Psoas muscle (tissue), 8 donors: Measurements from ENCODE around the gene RBM22. TPM values are rescaled to one million over a fixed set of nuclear protein-coding genes. Genes with fewer than 3 reads are reported as not detected.

Source experiments
- ATAC-seq, 4 donors: fragments of 200-7000 bp; cut with Tn5 transposase; one replicate each; pipeline ENCODE4 v1.9.1; 2020; ENCODE audit warnings: moderate library complexity in 3 of 4, mild to moderate bottlenecking in 2 of 4
- DNase-seq, 2 donors: peaks; one replicate each; pipeline ENCODE4 v3.0.0-alpha.2; 2020
- H3K27ac ChIP-seq: fragments of 200-600 bp; one replicate; pipeline ENCODE4 v1.8.0; 2022
- H3K27me3 ChIP-seq, 3 donors: fragments of 200-600 bp in 1 of 3; one replicate each; pipeline versions ENCODE4 v1.6.1 to v1.8.0; 2013 to 2022; ENCODE audit warnings: low read length in 2 of 3, mild to moderate bottlenecking in 2 of 3, moderate library complexity in 1 of 3; ENCODE audit not compliant: insufficient read depth in 3 of 3
- H3K36me3 ChIP-seq, 2 donors: fragments of 200-600 bp in 1 of 2; one replicate each; pipeline versions ENCODE4 v1.6.1 to v1.8.0; 2013 to 2022; ENCODE audit warnings: low read depth in 1 of 2, mild to moderate bottlenecking in 1 of 2, moderate library complexity in 1 of 2; ENCODE audit not compliant: insufficient read depth in 1 of 2
- H3K4me1 ChIP-seq: fragments of 200-600 bp; one replicate; pipeline ENCODE4 v1.8.0; 2022
- H3K4me3 ChIP-seq: fragments of 200-600 bp; one replicate; pipeline ENCODE4 v1.8.0; 2022; ENCODE audit warnings: mild to moderate bottlenecking
- H3K9me3 ChIP-seq: fragments of 200-600 bp; one replicate; pipeline ENCODE4 v1.8.0; 2022
- CTCF ChIP-seq: fragments of 200-600 bp; IDR thresholded peaks from one replicate; pipeline ENCODE4 v1.8.0; 2022; ENCODE audit warnings: antibody characterized with exemption
- WGBS, 3 donors: extraction: QIAGEN DNeasy Blood & Tissue Kit; methylation state at CpG; one replicate each; pipeline versions ENCODE4 v1.1.6 to v1.1.7; 2013; 5-methylcytosine and 5-hydroxymethylcytosine counted together
- intact Hi-C, 2 donors: fragments of 100-400 bp; cut with DNase I; formaldehyde crosslinking; loops; one replicate each; pipeline versions ENCODE4 v1.11.0 to v1.14.2; 2022
- polyA plus RNA-seq, 3 donors: library from polyadenylated mRNA; stranded (reverse); fragments of 200-250 nt; gene quantifications; one replicate each; pipeline ENCODE4 v1.2.3, GENCODE V29; 2013
- total RNA-seq, 4 donors: library from RNA; stranded (reverse); fragmentation: NEBNext Ultra II Directional in 2 of 4; extraction: Animal tissue kit (Norgen Biotek cat#: 25700) in 2 of 4; gene quantifications; one replicate each; pipeline versions ENCODE4 v1.2.1 to v1.2.4, GENCODE V29; 2021 to 2023
- donor health status: healthy with polysubstance abuse.
- donor health status: DM: no; HTN: no; CAD: no; lungs with moderate emphysema.
- donor health status: Bipolar disorder and iron deficiency.
- donor health status: healthy.
- donor health status: DM: yes; HTN: yes; CAD: no.
- donor health status: DM: no; HTN: no; CAD: no.
- donor health status: DM: no; HTN: no; CAD: no.
- donor health status: DM: yes; HTN: yes; CAD: no.

RBM22 gene
- total and polyA plus RNA-seq, 7 donors = 17.2 to 29.9 (median 26.0) TPM

GRCh38 chr5:150656191-150657132 lies 44.4 kb downstream of the RBM22 start:
- peak; percentile 55 to 59 (median 56) for ATAC-seq
- no peaks in the 10 kb centered on the region for H3K27me3 ChIP-seq
- H3K9me3 ChIP-seq = no peaks in the 10 kb centered on the region
- peak; percentile 82 to 92 for DNase-seq
- intact Hi-C loops = loop anchor here (1.0 to 10.0 kb wide), 4 partner anchors 67 to 202 kb away; no protein-coding TSS in a partner anchor
- no peaks in the 10 kb centered on the region for H3K36me3 ChIP-seq
- peaks cover 64% of the 10 kb centered on the region for H3K4me1 ChIP-seq
- TF ChIP-seq CTCF = peak; percentile 87
- WGBS, 3 donors = 1 to 3% (median 2%) methylated on average over 44 to 96 of the region's 99 CpGs
- peak overlapping the region; percentile 95 for H3K27ac ChIP-seq
- peak overlapping the region; percentile 74 for H3K4me3 ChIP-seq

- Histone ChIP-seq H3K4me1 (peaks cover 74% of the 10 kb centered on the region), H3K9me3 (no peaks in the 10 kb centered on the region)
Observed at GRCh38 chr5:150655221-150655620, 45.6 kb downstream of the RBM22 start.

GRCh38 chr5:150653762-150654556 lies 46.9 kb downstream of the RBM22 start:
- no peak for TF ChIP-seq CTCF
- 54 to 63% (median 56%) methylated on average over 2 of the region's 2 CpGs for WGBS, 3 donors
- Histone ChIP-seq H3K4me3 (no peak overlapping the region), H3K27ac (peak overlapping the region; percentile 65), H3K4me1 (peaks cover 72% of the 10 kb centered on the region), H3K36me3 (peaks cover 0 to 20% of the 10 kb centered on the region in 2 donors), H3K9me3 (no peaks in the 10 kb centered on the region), H3K27me3 (no peaks in the 10 kb centered on the region)
- ATAC-seq (no peak), DNase-seq (no peak)
- intact Hi-C loops = loop anchor here (5.0 to 10.0 kb wide), 2 partner anchors 67 to 199 kb away; no protein-coding TSS in a partner anchor

More at GRCh38 chr5:150655221-150655620, 45.6 kb downstream of the RBM22 start:
- WGBS, 3 donors = 73 to 88% (median 85%) methylated on average over 3 of the region's 3 CpGs
- DNase-seq (no peak), ATAC-seq (no peak)
- H3K27me3 ChIP-seq = no peaks in the 10 kb centered on the region
- H3K27ac ChIP-seq = peak overlapping the region; percentile 95
- intact Hi-C loops = loop anchor here (5.0 to 10.0 kb wide), 2 partner anchors 93 to 200 kb away; no protein-coding TSS in a partner anchor
- TF ChIP-seq CTCF = no peak
- peaks cover 0 to 8% of the 10 kb centered on the region in 2 donors for H3K36me3 ChIP-seq
- no peak overlapping the region for H3K4me3 ChIP-seq

- Histone ChIP-seq H3K27me3 (no peaks in the 10 kb centered on the region), H3K4me3 (no peak overlapping the region), H3K4me1 (peaks cover 72% of the 10 kb centered on the region), H3K36me3 (peaks cover 0 to 27% of the 10 kb centered on the region in 2 donors), H3K27ac (peak overlapping the region; percentile 65), H3K9me3 (no peaks in the 10 kb centered on the region)
- no peak for DNase-seq
- TF ChIP-seq CTCF = peak; percentile 6
- intact Hi-C loops = loop anchor here (5.0 to 10.0 kb wide), 2 partner anchors 66 to 198 kb away; no protein-coding TSS in a partner anchor
- no peak for ATAC-seq
- 42 to 57% (median 47%) methylated on average over 5 of the region's 5 CpGs for WGBS, 3 donors
Observed at GRCh38 chr5:150653145-150653761, 47.6 kb downstream of the RBM22 start.
